SKM-1 (cell line): ENCODE measurements around the gene PRR12.
"Not testable (repeated sequence)": the region's sequence is repeated elsewhere in the genome, so short reads cannot be mapped to it uniquely, and the experiment has no call there.

Source experiments
- DNase-seq: peaks from one replicate; lab custom pipeline; 2025; ENCODE audit not compliant: unreplicated experiment; lab: John Stamatoyannopoulos, UW

Gene PRR12

DNA sequence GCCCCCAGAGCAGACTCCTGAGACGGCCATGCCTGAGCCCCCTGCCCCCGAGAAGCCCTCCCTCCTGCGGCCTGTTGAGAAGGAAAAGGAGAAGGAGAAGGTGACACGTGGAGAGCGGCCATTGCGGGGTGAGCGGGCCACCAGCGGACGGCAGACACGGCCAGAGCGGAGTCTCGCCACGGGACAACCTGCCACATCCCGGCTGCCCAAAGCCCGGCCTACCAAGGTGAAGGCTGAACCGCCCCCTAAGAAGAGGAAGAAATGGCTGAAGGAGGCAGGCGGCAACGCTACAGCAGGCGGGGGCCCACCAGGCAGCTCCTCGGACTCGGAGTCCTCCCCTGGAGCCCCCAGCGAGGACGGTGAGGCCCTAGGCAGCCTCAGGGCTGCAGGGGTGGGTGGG, 24.9 kb downstream of the PRR12 start:
- no peak for DNase-seq

- no peak for DNase-seq
Observed at GRCh38 chr19:49616532-49616931, 25.6 kb downstream of the PRR12 start.

DNA sequence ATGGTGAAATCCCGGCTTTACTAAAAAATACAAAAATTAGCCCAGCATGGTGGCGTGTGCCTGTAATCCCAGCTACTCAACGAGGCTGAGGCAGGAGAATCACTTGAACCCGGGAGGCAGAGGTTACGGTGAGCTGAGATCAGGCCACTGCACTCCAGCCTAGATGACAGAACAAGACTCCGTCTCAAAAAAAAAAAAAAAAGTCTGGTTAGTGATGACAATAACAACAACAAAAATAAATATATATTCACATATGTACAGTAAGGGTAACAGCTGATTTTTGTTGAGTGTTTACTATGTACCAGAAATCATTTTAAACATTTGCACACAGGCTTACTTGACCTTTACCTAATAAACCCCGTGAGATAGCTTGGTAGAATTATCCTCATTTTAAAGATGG, 26.0 kb downstream of the PRR12 start:
- no peak for DNase-seq

GRCh38 chr19:49617860-49618259, 26.9 kb downstream of the PRR12 start:
- not testable (repeated sequence) for DNase-seq

DNA sequence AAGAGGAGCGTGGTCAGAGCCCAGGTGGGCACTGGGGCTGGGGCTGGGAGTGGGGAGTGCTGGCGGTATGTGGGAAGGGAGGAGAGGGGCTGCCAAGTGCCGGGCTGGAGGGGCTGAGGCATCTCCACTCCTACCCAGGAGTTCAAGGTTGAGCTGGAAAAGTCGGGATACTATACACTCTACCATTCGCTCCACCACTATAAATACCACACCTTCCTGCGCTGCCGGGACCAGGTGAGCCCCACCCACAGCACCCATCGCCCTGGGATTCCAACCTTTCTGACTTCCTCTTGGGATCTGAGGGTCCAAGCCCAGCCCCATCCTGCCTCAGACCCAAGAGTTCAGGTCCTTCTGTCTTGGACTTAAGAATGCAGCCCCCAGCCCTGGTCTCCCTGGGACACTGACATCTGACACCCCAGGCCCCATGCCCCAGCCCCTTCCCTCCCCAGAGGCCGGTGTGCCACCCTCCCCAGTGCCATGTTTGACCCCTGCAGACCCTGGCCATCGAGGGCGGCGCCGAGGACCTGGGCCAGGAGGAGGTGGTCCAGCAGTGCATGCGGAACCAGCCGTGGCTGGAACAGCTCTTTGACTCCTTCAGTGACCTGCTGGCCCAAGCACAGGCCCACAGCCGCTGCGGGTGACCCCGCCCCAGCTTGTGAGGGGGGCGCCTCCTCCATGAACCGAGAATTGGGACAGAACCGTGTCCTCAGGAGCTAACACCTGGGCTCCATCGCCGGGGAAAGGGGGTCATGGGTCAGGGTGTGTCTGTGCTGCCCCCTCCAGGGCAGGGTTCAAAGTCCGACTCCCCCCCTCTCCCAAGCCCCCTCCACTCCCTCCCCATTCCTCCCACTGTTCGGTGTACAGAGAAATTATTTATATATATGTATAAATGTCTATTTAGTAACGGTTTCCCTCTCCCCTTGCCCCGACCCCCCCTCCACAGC, 34.3 kb downstream of the PRR12 start:
- DNase-seq: no peak

- no peak for DNase-seq
Observed at GRCh38 chr19:49626226-49626625, 35.2 kb downstream of the PRR12 start.

DNA sequence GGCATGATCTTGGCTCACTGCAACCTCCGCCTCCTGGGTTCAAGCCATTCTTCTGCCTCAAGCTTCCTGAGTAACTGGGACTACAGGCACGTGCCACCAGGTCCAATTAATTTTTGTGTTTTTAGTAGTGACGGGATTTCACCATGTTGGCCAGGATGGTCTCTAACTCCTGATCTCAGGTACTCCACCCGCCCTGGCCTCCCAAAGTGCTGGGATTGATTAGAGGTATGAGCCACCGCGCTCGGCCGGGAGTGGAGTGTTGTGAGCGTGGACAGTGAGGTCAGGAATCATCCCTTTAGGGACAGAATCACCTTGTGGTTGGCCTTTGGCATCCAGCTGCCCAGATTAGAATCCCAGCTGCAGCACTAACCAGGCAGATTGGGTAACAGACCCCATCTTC, 38.7 kb downstream of the PRR12 start:
- DNase-seq: no peak

GRCh38 chr19:49631014-49631588, 40.1 kb downstream of the PRR12 start:
- no peak for DNase-seq

DNA sequence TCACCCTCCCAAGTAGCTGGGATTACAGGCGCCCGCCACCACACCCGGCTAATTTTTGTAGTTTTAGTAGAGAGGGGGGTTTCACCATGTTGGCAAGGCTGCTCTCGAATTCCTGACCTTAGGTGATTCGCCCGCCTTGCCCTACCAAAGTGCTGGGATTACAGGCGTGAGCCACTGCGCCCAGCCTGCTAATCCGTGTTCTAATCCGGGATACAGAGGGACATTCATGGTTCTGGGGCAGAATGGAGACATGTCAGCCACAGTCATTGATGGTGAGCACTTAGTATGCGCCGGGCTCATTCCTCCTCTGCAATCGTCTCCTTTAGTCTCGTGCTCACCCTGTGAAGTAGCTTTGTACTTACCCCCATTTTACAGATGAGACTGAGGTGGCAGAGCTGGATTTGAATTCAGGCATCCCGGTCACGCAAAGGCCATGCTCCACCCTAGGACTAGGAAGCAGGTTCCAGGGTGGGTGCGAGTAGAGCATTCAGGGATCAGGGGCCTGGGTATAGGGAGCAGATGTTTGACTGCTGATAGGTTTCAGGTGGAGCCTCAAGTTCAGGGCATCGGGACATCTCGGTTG, 40.7 kb downstream of the PRR12 start:
- DNase-seq: no peak

DNA sequence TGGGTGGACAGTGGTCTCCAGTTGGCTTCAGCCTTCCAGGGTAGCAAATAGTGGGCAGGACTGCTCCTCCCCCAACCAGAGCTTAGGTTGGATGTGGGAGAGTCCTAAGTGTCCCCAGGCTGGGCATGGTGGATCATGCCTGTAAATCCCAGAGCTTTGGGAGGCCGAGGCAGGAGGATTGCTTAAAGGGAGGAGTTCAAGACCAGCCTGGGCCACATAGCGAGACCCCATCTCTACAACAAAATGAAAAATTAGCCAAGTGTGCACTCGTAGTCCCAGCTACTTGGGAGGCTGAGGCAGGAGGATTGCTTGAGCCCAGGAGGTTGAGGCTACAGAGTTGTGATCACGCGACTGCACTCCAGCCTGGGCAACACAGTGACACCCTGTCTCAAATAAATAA, 41.6 kb downstream of the PRR12 start:
- no peak for DNase-seq

DNA sequence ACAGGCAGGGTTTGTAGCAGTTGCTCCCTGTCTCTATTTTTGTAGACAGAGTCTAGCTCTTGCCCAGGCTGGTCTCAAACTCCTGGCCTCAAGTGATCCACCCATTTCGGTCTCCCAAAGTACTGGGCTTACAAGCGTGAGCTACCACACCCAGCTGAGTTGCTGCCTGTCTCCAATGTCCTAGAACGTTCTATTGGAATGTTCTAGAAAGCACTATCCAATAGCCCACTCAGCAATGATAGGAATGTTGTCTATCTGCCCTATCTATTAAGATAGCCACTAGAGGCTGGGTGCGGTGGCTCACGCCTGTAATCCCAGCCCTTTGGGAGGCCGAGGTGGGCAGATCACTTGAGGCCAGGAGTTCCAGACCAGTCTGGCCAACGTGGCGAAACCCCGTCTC, 42.3 kb downstream of the PRR12 start:
- not testable (repeated sequence) for DNase-seq

DNA sequence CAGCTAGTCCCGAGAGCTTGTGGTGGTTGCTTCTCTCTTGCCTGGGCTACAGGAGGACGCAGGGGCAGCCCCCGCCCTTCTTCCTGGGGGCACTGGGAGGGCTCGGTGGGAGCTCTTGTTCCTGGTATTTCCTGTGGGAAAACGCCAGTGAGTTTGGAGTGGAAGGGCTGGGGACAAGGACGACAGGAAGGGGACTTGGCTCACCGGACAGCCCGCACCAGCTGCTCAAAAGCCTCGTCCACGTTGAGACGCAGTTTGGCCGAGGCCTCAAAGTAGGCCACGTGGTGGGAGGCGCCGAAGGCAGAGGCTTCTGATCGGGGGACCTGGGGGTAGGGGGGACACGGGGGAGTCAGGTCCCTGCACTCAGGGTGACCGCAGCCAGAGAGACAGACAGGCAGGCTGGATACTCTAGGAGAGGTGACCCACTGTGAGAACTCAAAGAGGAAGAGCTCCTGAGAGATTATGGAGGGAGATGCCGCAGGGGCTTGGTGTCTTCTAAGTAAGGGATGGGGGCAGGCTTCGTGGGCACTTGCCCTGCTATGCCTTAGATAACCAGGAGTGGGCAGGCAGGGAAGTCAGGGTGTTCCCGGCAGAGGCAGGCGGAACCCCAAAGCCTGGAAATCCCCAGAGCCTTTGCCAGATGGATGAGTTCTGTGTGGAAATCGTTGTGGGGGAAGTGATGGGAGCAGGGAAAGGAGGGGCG, 44.7 kb downstream of the PRR12 start:
- no peak for DNase-seq

DNA sequence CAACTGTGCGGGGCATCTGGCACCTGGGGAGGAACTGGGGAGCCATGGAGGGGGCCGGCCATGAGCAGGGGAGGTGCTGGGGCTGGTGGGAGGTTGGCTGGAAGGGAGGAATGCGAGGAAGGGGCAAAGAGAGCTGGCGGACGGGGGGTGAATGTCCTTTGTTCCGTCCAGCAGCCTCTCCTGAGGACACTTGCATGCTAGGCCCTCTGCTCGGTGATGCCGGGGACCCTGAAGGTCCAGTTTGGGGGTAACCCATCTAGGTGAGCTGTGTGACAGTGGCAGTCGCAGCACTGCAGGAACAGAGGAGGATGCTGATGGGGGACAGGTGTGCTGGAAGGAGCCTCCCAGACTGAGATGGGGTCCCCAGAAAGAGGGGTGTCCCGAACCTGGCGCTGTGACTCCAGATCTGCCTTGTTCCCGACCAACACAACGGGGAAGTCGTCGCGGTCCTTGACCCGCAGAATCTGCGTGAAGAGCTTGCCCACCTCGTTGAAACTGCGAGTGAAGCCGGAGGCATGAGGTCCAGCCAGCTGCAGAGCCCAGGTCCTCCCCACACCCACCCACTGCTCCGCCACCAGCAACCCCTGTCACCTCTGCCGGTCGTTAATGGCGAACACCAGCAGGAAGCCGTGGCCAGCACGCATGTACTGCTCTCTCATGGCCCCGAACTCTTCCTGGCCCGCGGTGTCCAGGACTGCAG, 45.4 kb downstream of the PRR12 start:
- no peak for DNase-seq

DNA sequence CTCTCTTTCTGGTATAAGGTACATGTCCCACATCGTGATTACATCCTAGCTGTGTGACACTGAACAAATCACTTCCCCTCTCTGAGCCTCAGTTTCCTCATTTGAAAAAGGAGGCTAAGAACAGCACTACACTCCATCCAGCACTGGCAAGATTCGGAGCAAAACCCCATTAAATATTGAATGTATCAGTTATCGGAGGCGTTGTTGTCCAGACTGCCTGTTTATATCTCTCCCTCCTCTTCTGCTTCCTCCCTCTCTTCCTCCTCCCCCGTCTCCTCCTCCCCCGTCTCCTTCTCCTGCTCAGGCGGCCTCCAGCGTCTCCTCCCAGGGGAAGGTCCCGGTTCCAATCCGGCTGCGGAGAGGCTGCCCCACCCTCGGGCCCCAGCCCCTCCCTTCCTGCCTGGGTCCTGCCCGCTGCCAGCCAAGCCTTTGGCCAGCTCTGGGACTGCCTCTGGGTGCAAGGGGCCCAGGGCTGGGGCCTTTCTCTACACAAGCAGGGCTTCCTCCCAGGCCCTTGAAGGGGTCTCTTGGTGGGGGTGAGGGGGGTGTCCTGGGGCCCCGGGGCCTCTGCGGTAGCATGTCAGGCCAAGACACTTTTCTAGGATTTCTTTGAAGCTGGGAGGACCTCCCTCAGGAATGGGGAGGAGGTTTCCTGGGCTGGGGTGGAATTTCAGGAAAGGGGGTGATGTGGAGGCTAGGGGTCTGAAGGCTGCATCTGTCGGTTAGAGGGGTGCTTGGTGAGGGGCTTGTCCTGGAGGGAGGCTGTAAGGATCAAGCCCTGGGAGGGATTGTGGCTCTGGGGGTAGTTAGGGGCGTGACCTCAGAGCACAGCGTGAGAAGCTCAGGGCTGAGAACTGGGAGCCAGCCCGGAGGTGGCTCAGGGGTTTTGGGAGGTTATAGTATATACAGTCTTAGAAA, 47.1 kb downstream of the PRR12 start:
- DNase-seq: peak; percentile 3

- DNase-seq: no peak
Observed at GRCh38 chr19:49639401-49640112, 48.6 kb downstream of the PRR12 start.

DNA sequence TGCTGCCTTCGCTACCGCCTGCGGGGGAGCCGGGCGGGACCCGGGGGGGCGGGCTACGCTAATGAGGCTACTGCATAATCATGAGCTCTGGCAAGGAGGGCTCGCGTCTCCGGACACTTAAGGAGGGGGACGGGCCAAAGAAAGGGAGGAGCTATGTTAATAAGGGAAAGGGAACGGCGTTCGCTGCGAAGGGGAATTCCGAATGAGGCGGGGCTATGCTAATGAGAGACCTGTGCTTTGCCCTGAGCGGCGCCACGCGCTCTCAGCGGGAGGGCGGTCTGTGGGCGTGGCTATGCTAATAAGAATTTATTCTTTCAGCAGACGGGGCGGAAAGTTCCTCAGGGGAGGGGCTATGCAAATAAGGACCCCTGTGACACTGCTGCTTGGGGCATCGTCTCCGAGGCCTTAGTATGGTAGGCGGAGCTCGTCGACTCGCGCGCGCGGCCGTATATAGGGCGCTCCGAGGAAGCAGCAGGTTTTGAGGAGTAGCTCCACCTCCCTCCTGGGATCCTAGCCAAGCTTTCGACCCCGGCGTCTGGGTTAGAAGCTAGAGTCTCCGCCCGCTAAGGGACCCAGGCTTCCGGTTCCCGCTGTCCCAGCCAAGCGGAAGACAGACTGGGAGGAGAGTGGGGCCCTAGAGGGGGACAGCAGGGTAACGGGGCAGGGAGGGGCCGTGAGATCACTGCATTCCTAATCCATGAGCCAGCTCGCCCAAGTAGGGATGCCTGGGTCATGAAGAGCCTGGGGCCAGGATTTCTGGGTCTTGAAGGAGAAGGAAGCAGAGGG, 49.3 kb downstream of the PRR12 start, which contains the start of gene RRAS:
Gene RRAS, minus strand, starts transcription at position 31 of the 786 bp plus-strand sequence. CDS start 45 bp downstream, outside the sequence.
- peak; percentile 66 for DNase-seq

DNA sequence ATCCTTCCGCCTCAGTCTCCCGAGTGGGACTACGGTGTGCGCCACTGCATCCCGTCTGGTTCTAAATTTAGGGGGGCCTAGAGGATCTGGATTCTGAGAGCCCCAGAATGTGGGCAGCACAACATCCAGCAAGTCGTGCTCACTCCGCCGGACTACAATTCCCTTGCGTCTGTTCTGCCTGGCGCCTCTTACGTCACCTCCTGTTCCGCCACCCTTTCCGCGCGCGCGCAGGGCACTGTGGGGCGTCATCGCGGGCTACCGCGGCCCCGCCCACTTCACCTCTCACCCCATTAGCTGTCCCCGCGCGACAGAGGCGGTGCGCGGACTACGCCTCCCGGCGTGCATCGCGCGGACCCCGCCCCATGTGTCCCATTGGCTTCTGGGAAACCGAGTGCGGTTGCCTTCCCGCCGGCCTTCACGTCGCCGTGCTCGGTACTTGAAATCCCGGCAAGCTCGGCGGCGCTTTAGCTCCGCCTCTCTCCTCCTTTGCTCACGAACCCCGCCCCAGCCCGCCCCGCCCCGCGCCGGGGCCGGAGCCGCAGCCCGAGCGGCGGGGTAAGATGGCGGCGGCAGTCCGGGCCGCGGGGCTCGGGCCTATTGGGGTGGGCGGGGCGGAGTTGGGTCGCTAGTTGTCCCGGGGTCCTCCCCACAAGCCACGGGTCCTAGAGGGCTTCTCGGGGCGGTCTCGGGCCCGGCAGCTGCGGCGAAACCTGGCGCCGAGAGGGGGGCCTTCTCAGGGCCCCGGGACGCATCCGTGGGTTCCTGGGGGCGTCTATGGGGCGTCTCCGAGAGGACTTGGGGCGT, 50.9 kb downstream of the PRR12 start, which contains the start of gene SCAF1:
Gene SCAF1, plus strand, starts transcription at position 522 of the 804 bp plus-strand sequence. CDS start 2,818 bp downstream, outside the sequence.
- peak; percentile 86 for DNase-seq
